Bronchial epithelial cell (primary cell): ENCODE measurements around the gene SYT13. TPM values are rescaled to one million over a fixed set of nuclear protein-coding genes. Genes with fewer than 3 reads are reported as not detected.
A peak's percentile ranks its signal among the peaks of the same experiment; 100 is the strongest.

Source experiments
- DNase-seq: peaks from one replicate; pipeline ENCODE4 v3.0.0-alpha.2; 2010; ENCODE audit warnings: low read depth
- FAIRE-seq: peaks from 2 replicates; lab custom pipeline; 2011; peaks lifted over from hg19 to GRCh38; lab: Jason Lieb, UNC
- H3K27me3 ChIP-seq: 2 replicates; pipeline ENCODE4 v1.5.1; 2011; ENCODE audit warnings: low read length; ENCODE audit not compliant: control insufficient read depth, insufficient read depth
- H3K36me3 ChIP-seq: 2 replicates; pipeline ENCODE4 v1.5.1; 2011; ENCODE audit warnings: low read length; ENCODE audit not compliant: control insufficient read depth, insufficient read depth
- H3K4me3 ChIP-seq: 2 replicates; pipeline ENCODE4 v1.5.1; 2011; ENCODE audit warnings: mild to moderate bottlenecking, low read depth, low read length, control low read depth
- total RNA-seq: library from RNA; depleted of rRNA; stranded (reverse); fragments of >200 nt; gene quantifications from 2 replicates; pipeline ENCODE4 v1.2.1, GENCODE V29; 2014
- TF ChIP-seq, protein P1 (sequence below): IDR thresholded peaks from 2 replicates; pipeline ENCODE4 v1.5.1; 2011; ENCODE audit warnings: mild to moderate bottlenecking, moderate library complexity, low read length, control low read depth, inconsistent platforms; ENCODE audit not compliant: insufficient read depth, severe bottlenecking

SYT13 gene
- total RNA-seq, 1 donor from 2014 or later = not detected

DNA sequence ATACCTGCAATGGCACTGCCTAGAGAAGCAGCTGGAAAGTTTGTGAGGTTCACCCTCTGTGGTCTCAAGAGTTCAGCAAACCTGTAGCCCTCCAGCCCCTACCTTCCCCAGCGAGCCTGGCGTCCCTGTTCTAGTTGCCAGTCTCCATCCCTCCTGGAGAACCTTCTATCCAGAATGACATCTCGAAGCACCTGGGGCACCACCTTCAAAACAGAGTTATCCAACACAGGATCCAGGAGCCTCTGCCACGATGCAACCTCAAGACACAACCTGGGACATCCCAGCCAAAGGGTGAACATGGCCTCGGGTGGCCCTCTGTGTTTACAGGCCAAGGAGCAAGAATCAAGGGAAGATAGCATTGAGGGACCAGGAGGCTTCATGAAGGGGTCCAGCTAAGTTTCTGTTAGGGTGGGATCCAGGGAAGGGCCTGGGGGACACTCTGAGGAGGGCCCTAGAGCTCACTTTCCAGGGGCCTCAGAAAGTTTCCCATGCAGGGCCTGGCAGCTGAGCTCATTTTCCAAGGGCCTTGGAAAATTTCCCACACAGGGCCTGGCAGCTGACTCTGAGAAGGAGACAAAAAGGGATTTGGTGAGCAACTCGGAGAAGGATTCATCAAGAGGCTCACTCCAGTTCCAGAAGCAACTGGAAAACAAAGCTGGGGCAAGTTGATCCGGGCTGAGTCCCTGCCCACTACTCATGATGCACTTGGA lies 36.9 kb upstream of the SYT13 start:
- no peaks in the 10 kb centered on the region for H3K36me3 ChIP-seq
- TF ChIP-seq, protein P1, sequence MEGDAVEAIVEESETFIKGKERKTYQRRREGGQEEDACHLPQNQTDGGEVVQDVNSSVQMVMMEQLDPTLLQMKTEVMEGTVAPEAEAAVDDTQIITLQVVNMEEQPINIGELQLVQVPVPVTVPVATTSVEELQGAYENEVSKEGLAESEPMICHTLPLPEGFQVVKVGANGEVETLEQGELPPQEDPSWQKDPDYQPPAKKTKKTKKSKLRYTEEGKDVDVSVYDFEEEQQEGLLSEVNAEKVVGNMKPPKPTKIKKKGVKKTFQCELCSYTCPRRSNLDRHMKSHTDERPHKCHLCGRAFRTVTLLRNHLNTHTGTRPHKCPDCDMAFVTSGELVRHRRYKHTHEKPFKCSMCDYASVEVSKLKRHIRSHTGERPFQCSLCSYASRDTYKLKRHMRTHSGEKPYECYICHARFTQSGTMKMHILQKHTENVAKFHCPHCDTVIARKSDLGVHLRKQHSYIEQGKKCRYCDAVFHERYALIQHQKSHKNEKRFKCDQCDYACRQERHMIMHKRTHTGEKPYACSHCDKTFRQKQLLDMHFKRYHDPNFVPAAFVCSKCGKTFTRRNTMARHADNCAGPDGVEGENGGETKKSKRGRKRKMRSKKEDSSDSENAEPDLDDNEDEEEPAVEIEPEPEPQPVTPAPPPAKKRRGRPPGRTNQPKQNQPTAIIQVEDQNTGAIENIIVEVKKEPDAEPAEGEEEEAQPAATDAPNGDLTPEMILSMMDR = no peak
- no peak for FAIRE-seq
- H3K4me3 ChIP-seq = no peak overlapping the region
- H3K27me3 ChIP-seq = peaks cover 3% of the 10 kb centered on the region
- no peak for DNase-seq

DNA sequence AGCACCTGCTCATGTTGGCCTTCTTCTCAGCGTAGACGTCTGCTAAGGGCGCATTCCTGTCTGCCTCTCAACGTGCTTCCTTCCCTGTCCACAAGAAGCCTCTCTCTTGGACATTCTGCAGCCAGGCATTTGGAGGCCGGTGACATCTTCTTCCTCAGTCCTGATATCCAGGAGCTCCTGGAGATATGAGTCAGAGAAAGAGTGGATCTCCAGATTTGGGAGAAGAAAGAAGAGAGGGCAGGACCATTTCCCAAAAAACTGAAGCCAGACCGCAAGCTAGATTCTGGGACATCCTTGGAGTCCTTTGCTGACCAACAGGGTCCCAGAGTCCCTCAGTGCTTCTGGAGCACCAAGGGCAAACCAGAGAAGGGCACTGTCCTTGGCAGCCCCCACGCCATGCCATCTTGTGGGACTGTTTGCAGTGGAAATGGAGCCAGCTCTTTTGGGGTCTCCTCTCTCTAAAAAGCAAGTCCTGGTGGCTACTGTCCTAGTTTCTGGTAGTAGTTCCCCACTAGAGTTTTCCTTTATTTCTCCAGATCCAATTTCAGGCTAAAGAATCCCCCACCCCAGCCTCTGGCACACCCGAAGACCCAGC lies 36.1 kb upstream of the SYT13 start:
- TF ChIP-seq, protein P1 = no peak
- FAIRE-seq = no peak
- no peak for DNase-seq
- H3K27me3 ChIP-seq = peaks cover 3% of the 10 kb centered on the region
- H3K36me3 ChIP-seq = no peaks in the 10 kb centered on the region
- no peak overlapping the region for H3K4me3 ChIP-seq

DNA sequence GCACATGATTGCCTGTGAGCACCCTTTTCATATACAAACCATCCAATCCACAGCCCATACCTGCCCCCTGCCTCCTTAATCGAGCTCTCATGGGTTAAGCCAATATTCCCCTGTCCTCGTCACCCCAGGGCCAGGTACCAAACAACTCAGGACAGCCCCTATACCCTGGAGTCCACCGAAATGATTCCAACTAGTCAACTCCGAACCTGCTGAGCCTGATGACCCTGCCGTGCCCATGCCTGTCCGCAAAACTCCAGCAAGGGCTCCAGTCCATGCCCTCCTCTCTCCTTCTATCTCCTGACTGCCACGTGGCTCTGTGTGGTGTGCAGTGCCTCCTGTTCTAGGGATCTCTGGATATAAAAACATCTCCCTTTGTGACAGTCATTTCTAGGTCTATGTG lies 35.5 kb upstream of the SYT13 start:
- no peak for FAIRE-seq
- Histone ChIP-seq H3K4me3 (no peak overlapping the region), H3K27me3 (peaks cover 3% of the 10 kb centered on the region), H3K36me3 (no peaks in the 10 kb centered on the region)
- no peak for DNase-seq
- TF ChIP-seq, protein P1 = no peak

DNA sequence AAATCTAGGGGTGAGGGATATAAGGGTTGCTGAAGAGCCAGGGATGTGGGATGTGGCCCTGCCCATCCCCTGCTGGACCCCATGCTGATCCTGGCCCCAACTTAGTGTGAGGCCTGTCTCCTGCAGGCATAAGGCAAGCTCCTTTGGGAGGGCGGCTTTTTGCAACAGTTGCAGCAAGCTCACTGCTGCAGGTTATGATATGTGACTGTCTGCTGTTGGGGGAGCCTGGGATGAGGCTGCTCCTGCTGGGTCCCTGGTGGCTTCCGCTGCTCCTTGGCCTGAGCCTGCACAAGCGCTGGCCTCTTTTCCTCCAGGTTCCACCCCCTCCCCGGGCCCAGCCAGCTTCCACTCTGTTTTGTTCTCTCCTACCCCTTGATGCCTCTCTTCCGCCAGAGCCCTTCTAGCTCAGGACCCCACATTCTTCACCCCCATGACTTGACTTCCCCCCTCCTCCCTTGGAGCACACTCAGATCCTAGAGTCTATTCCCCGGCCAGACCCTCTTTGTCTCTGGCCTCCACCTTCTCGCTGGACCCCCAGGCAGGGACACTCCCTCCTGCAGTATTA lies 35.0 kb upstream of the SYT13 start:
- TF ChIP-seq, protein P1 = no peak
- Histone ChIP-seq H3K4me3 (no peak overlapping the region), H3K36me3 (no peaks in the 10 kb centered on the region), H3K27me3 (peaks cover 3% of the 10 kb centered on the region)
- DNase-seq (no peak), FAIRE-seq (no peak)

DNA sequence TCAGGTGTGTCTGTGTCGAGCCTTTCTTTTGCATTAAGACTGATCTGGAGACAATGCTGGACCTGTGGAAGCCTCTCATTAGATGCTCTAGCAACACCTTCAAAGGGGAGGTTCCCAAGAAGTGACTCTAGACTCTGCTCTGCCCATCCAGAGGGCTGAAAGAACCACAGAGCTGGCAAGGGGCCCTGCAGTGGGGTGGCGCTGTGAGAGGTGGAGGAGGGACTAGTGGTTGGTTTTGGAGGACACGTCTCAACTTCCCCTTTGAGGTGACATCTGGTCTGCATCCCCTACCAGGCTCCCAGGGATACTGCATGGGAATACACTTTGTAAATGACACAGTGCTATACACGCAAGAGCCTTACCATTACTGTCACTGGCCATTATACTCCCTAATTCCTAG lies 34.2 kb upstream of the SYT13 start:
- Histone ChIP-seq H3K36me3 (no peaks in the 10 kb centered on the region), H3K4me3 (no peak overlapping the region), H3K27me3 (peaks cover 3% of the 10 kb centered on the region)
- peak; percentile 55 for FAIRE-seq
- TF ChIP-seq, protein P1 = no peak
- DNase-seq = no peak
